Measurements from ENCODE around the gene COL6A1.
A peak's percentile ranks its signal among the peaks of the same experiment; 100 is the strongest.

The COL6A1 gene

DNA sequence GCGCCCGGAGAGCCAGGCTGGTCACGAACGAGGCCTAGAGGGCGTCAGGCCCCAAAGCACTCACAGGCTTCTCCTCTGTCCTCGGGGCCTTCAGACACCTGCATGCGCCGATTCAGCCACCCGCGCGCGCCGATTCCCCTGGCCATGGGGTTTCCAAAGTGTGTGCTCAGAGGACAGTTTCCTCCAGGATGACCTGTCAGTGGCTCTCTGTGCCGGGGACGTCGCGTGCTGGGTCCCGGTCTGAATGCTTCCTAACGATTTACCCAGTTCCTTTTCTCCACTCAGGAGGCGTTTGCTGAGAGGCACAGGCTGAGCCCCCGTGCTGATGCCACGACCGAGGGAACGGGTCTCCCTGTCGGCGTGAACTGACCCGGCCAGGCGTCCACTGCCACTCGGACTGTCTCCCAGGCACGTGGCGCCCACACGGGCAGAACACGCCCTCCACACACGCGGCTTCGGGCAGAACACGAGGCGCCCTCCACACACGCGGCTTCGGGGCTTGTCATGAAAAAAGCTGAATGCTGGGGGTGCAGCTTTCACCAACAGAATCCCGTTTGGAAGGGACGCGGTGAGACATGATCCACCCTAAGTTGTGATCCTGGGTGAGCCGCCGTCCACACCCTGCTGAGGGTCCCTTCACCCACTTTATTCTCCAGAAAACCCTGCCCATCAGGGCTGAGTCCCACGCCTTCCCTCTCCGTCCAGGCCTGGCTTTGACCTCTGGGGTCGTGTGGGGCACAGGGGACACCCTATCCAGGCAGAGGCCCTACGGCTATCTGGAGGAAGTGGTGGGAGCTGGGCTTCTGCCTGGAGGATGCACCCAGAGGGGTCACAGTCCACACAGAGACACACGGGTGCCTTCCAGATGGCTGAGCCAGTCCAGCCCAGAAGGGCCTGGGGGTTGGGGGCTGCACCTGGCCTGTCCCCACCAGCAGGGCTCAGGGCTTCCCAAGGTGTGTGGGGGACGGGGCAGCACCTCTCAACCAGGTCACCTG, 56.1 kb downstream of the COL6A1 start:
- TF ChIP-seq, protein P1, sequence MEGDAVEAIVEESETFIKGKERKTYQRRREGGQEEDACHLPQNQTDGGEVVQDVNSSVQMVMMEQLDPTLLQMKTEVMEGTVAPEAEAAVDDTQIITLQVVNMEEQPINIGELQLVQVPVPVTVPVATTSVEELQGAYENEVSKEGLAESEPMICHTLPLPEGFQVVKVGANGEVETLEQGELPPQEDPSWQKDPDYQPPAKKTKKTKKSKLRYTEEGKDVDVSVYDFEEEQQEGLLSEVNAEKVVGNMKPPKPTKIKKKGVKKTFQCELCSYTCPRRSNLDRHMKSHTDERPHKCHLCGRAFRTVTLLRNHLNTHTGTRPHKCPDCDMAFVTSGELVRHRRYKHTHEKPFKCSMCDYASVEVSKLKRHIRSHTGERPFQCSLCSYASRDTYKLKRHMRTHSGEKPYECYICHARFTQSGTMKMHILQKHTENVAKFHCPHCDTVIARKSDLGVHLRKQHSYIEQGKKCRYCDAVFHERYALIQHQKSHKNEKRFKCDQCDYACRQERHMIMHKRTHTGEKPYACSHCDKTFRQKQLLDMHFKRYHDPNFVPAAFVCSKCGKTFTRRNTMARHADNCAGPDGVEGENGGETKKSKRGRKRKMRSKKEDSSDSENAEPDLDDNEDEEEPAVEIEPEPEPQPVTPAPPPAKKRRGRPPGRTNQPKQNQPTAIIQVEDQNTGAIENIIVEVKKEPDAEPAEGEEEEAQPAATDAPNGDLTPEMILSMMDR (IDR thresholded peaks at IDR 0.05): no peak
- Histone ChIP-seq H3K27ac (peak overlapping the region; percentile 53 to 59), H3K4me1 (peaks cover 0 to 12% (median 9%) of the 10 kb centered on the region in 4 donors)

DNA sequence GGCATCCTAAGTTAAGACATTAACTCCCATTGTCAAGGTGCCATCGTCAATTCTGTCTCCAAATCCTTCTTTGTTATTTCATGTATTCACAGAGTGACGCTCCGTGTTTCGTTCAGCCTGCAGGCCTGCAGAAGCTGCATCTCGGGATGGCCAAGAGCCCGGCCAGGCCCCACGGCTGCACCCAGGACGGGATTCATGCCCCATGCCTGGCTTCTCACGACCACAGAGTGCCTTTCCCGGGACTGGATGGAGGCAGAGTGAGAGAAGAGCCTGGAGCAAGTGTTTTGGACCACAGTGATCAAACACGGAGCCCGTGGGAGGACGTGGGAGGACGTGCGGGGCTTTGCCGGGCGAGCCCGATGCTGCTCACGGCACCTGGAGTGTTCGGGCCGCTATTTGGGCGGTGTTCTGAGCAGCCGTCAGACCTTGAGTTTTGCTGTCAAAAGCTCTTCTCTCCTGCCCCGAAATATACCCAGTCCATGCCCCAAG, 56.8 kb downstream of the COL6A1 start:
- DNase-seq: no peak
- intact Hi-C loops (cut with DNase I; ENCODE audit: low total_unique reads): no loop called here
- Histone ChIP-seq H3K4me1 (peaks cover 0 to 12% (median 9%) of the 10 kb centered on the region in 4 donors), H3K27me3 (no peaks in the 10 kb centered on the region), H3K4me3 (no peak overlapping the region), H3K36me3 (no peaks in the 10 kb centered on the region), H3K27ac (peak overlapping the region; percentile 53 to 59), H3K9me3 (no peaks in the 10 kb centered on the region)
- TF ChIP-seq, protein P1 (IDR thresholded peaks at IDR 0.05): no peak

More for the DNA sequence above, 56.1 kb downstream of the COL6A1 start:
- no peak overlapping the region for H3K4me3 ChIP-seq
- H3K9me3 ChIP-seq: no peaks in the 10 kb centered on the region
- intact Hi-C loops (cut with DNase I; ENCODE audit: low total_unique reads): no loop called here
- DNase-seq: no peak
- H3K27me3 ChIP-seq: no peaks in the 10 kb centered on the region
- no peaks in the 10 kb centered on the region for H3K36me3 ChIP-seq

DNA sequence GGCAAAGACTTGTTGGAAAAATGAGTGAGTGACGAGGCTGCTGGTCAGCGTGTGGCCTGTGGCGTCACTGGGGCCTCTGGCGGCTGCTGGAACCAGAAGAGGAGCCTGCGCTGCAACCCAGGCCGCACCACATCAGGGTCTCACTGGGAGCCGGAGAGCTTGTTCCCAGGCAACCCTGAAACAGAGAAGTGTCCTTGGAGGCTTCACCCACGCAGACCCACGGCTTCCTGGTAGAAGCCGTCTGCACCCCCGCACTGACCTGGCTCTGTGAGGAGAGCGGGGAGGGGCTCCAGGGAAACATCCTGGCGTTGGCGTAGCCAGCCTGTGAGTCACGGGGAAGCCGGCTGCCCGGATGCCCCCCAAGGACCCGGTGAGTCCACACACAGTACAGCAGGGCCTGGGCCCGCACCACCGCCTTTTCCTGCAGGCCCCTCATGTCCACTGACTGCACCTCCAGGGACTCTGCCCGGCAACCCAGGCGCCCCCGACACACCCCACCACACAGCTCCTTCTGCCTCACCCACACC, 57.4 kb downstream of the COL6A1 start:
- no peaks in the 10 kb centered on the region for H3K36me3 ChIP-seq
- H3K27me3 ChIP-seq: no peaks in the 10 kb centered on the region
- peak overlapping the region; percentile 53 to 59 for H3K27ac ChIP-seq
- TF ChIP-seq, protein P1 (IDR thresholded peaks at IDR 0.05): no peak
- peak in 1 of 2 donors; percentile 77 for DNase-seq
- peaks cover 0 to 12% (median 9%) of the 10 kb centered on the region in 4 donors for H3K4me1 ChIP-seq
- intact Hi-C loops (cut with DNase I; ENCODE audit: low total_unique reads): no loop called here
- H3K4me3 ChIP-seq: no peak overlapping the region
- no peaks in the 10 kb centered on the region for H3K9me3 ChIP-seq

DNA sequence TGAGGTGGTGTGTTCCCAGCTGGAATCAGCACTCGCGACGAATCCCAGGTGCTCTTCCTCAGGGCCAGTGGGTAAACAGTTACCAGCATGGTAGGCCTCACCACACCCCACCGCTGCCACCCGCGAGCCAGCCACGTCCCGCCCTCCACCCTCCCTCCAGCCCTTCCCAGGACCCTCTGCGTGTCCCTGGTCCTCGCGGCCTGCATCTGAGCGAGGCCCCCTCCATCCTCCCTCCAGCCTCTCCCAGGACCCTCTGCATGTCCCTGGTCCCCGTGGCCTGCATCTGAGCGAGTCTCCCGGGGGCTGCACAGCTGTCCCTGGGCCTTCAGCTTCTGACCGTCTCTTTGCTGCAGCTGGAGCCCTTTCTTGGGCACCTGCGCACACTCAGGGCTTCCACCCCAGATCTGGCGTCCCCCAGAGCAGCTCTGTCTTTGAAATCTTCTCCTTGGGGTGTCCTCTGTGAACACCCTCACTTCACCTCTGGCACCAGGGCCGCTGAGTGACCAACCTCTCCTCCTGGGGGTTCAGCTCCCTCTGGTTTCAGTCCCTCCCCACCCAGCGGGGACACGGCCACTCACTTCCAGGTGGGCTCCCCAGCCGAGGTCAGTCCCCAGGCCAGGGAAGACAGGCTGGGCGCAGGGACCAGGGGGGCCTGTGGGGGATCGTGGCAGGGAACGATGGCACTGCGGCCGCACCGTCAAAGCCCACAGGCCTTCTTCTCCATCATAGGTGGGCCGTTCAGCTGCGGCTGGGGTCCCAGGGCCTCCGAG, 58.5 kb downstream of the COL6A1 start:
- H3K4me3 ChIP-seq: no peak overlapping the region
- H3K9me3 ChIP-seq: no peaks in the 10 kb centered on the region
- TF ChIP-seq, protein P1 (IDR thresholded peaks at IDR 0.05): no peak
- no peaks in the 10 kb centered on the region for H3K36me3 ChIP-seq
- H3K27ac ChIP-seq: peak overlapping the region in 1 of 2 donors; percentile 53
- DNase-seq: no peak
- peaks cover 0 to 12% (median 9%) of the 10 kb centered on the region in 4 donors for H3K4me1 ChIP-seq
- H3K27me3 ChIP-seq: no peaks in the 10 kb centered on the region
- intact Hi-C loops (cut with DNase I; ENCODE audit: low total_unique reads): no loop called here

DNA sequence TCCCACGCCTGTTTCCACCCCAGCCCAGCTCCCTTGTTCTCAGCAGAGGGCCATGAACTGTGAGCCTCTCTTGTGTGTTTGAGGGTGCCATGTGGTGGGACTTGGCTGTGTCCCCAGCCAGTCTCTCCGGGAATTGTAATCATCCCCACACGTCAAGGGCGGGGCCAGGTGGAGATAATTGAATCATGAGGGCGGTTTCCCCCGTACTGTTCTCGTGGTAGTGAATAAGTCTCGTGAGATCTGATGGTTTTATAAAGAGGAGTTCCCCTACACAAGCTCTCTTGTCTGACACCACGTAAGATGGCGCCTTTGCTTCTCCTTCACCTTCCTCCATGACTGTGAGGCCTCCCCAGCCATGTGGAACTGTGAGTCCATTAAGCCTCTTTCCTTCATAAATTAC, 59.1 kb downstream of the COL6A1 start:
- H3K27me3 ChIP-seq: no peaks in the 10 kb centered on the region
- intact Hi-C loops (cut with DNase I; ENCODE audit: low total_unique reads): no loop called here
- no peaks in the 10 kb centered on the region for H3K9me3 ChIP-seq
- no peak overlapping the region for H3K27ac ChIP-seq
- no peak overlapping the region for H3K4me3 ChIP-seq
- TF ChIP-seq, protein P1 (IDR thresholded peaks at IDR 0.05): no peak
- DNase-seq: no peak
- H3K36me3 ChIP-seq: no peaks in the 10 kb centered on the region
- H3K4me1 ChIP-seq: peaks cover 0 to 12% (median 9%) of the 10 kb centered on the region in 4 donors

Data from tibial artery (tissue), 4 donors.